ENCODE results near the gene ADAM22.

GRCh38 chr7:87993269-87993668 lies 59.2 kb downstream of the ADAM22 start:
- TF ChIP-seq CTCF (IDR thresholded peaks at IDR 0.05), result no peak
- no peak for TF ChIP-seq ZFX (IDR thresholded peaks at IDR 0.05; ENCODE audit: borderline replicate concordance)

Measured in 22Rv1 (cell line).